Endothelial cell of umbilical vein (primary cell): Measurements from ENCODE around the gene IL12B. TPM values are rescaled to one million over a fixed set of nuclear protein-coding genes. Genes with fewer than 3 reads are reported as not detected.

Experiments
- BruUV-seq: library from RNA; stranded (reverse); fragments of 400-500 nt; replicated peaks from 2 replicates; lab custom pipeline; 2021; lab: Mats Ljungman, UMichigan
- CTCF ChIA-PET: fragments of 300-600, 350-600 bp; sonication (Branson Sonifier 250); formaldehyde crosslinking; loops from one replicate; lab custom pipeline; 2021; ENCODE audit warnings: antibody characterized with exemption, inconsistent platforms; lab: Charles Lee
- POLR2A ChIA-PET: fragments of 300-600, 350-600 bp; sonication (Branson Sonifier 250); formaldehyde crosslinking; loops from one replicate; lab custom pipeline; 2021; ENCODE audit warnings: antibody characterized with exemption, inconsistent platforms; lab: Charles Lee
- DNase-seq: peaks from one replicate; pipeline ENCODE4 v3.0.0-alpha.2; 2011; ENCODE audit warnings: low read depth, low spot score
- FAIRE-seq: peaks from 2 replicates; lab custom pipeline; 2011; peaks lifted over from hg19 to GRCh38; lab: Jason Lieb, UNC
- H2AFZ ChIP-seq: 2 replicates; pipeline ENCODE4 v1.6.0; 2012; ENCODE audit warnings: low read depth, low read length, control low read depth, inconsistent platforms
- H3K27ac ChIP-seq: 2 replicates; pipeline ENCODE4 v1.5.1; 2011; ENCODE audit warnings: low read depth, mild to moderate bottlenecking, control low read depth, low read length, moderate library complexity; ENCODE audit not compliant: insufficient read depth
- H3K27me3 ChIP-seq, 2 experiments: 2 replicates each; pipeline versions ENCODE4 v1.6.0 to v1.6.1; 2011; ENCODE audit warnings: low read length in 2 of 2, mixed read lengths in 1 of 2; ENCODE audit not compliant: control insufficient read depth in 2 of 2, insufficient read depth in 2 of 2
- H3K36me3 ChIP-seq, 2 experiments: 2 replicates in 1 of 2; 3 replicates in 1 of 2; pipeline ENCODE4 v1.5.1; 2011; ENCODE audit warnings: low read length in 2 of 2, mild to moderate bottlenecking in 1 of 2, moderate library complexity in 1 of 2; ENCODE audit not compliant: control insufficient read depth in 2 of 2, insufficient read depth in 2 of 2; ENCODE audit errors: extremely low read depth in 1 of 2
- H3K4me1 ChIP-seq: 3 replicates; pipeline ENCODE4 v1.5.1; 2011; ENCODE audit warnings: mild to moderate bottlenecking, low read length; ENCODE audit not compliant: control insufficient read depth, insufficient read depth; ENCODE audit errors: extremely low read depth
- H3K4me2 ChIP-seq: 2 replicates; pipeline ENCODE4 v1.6.1; 2011; ENCODE audit warnings: low read length, control low read depth, mixed read lengths; ENCODE audit not compliant: insufficient read depth
- H3K4me3 ChIP-seq, 3 experiments: fragments of 200-600 bp in 1 of 3; sonication (generic), shearing (Covaris generic) in 1 of 3; replicated peaks in 1 of 3; 2 replicates each; pipeline ENCODE4 v1.5.1; 2011 to 2016; ENCODE audit warnings: control low read depth in 3 of 3, low read length in 3 of 3, mild to moderate bottlenecking in 2 of 3, inconsistent platforms in 1 of 3, low read depth in 1 of 3, moderate library complexity in 1 of 3; ENCODE audit not compliant: insufficient read depth in 1 of 3
- H3K79me2 ChIP-seq: 2 replicates; pipeline ENCODE4 v1.6.0; 2012; ENCODE audit warnings: low read length, inconsistent platforms; ENCODE audit not compliant: control insufficient read depth, insufficient read depth
- H3K9ac ChIP-seq: replicated peaks from 2 replicates; pipeline ENCODE3; 2011; ENCODE audit warnings: low read length, control low read depth; ENCODE audit not compliant: insufficient read depth; ENCODE audit errors: extremely low read depth
- H3K9me1 ChIP-seq: replicated peaks from 3 replicates; pipeline ENCODE4 v1.6.0; 2011; ENCODE audit warnings: mild to moderate bottlenecking, low read length; ENCODE audit not compliant: control insufficient read depth, insufficient read depth; ENCODE audit errors: extremely low read depth
- H3K9me3 ChIP-seq: replicated peaks from 2 replicates; pipeline ENCODE4 v1.5.1; 2012; ENCODE audit warnings: low read length, inconsistent platforms; ENCODE audit not compliant: control insufficient read depth, insufficient read depth
- H4K20me1 ChIP-seq: replicated peaks from 2 replicates; pipeline ENCODE3; 2011; ENCODE audit warnings: mild to moderate bottlenecking, low read length; ENCODE audit not compliant: control insufficient read depth, insufficient read depth; ENCODE audit errors: extremely low read depth
- CTCF ChIP-seq, 2 donors: IDR thresholded peaks; 1 replicate in 1 of 2; 2 replicates in 1 of 2; pipeline ENCODE4 v1.5.1; 2011; ENCODE audit warnings: low read length in 2 of 2, mild to moderate bottlenecking in 2 of 2, moderate library complexity in 2 of 2, control low read depth in 1 of 2, inconsistent platforms in 1 of 2, low read depth in 1 of 2; ENCODE audit not compliant: insufficient read depth in 1 of 2; ENCODE audit errors: extremely low read depth in 1 of 2
- FOS ChIP-seq: IDR thresholded peaks from 2 replicates; pipeline ENCODE4 v1.6.1; 2011; ENCODE audit warnings: mild to moderate bottlenecking, low read length, moderate library complexity, borderline replicate concordance; ENCODE audit not compliant: insufficient read depth
- JUN ChIP-seq: IDR thresholded peaks from 2 replicates; pipeline ENCODE4 v1.6.1; 2011; ENCODE audit warnings: borderline replicate concordance, low read depth; ENCODE audit not compliant: insufficient read length, insufficient read depth
- MYC ChIP-seq: IDR thresholded peaks from one replicate; pipeline ENCODE4 v1.6.1; 2011; ENCODE audit warnings: mild to moderate bottlenecking, low read depth, low read length
- POLR2AphosphoS5 ChIP-seq: IDR thresholded peaks from 2 replicates; pipeline ENCODE4 v1.6.1; 2012; ENCODE audit warnings: low read depth, mild to moderate bottlenecking, control low read depth, low read length, moderate library complexity; ENCODE audit not compliant: insufficient read depth
- dilution Hi-C: fragments of 300-500 bp; cut with MboI; formaldehyde crosslinking; loops from one replicate; pipeline ENCODE4 v1.15.0; 2019; ENCODE audit warnings: low sequenced_read_pairs; ENCODE audit not compliant: extremely low pct_ligation_motif_present
- intact Hi-C: fragments of 100-400 bp; cut with micrococcal nuclease; formaldehyde crosslinking; loops from one replicate; pipeline ENCODE4 v1.10.0; 2022
- polyA plus RNA-seq, 4 experiments: library from polyadenylated mRNA; depleted of rRNA in 3 of 4; stranded (reverse) in 3 of 4; unstranded in 1 of 4; fragments of >200 nt; gene quantifications; 2 replicates each; pipeline versions ENCODE4 v1.2.1 to v1.2.3, GENCODE V29; 2011 to 2012; ENCODE audit warnings: missing spikeins in 1 of 4
- total RNA-seq: library from RNA; stranded (reverse); gene quantifications from 2 replicates; pipeline ENCODE4 v1.2.3, GENCODE V29; 2021

The IL12B gene
- total and polyA plus RNA-seq, 2 donors (not counting 3 experiments of a cell fraction or from before 2014, with no cell fraction given) = not detected

DNA sequence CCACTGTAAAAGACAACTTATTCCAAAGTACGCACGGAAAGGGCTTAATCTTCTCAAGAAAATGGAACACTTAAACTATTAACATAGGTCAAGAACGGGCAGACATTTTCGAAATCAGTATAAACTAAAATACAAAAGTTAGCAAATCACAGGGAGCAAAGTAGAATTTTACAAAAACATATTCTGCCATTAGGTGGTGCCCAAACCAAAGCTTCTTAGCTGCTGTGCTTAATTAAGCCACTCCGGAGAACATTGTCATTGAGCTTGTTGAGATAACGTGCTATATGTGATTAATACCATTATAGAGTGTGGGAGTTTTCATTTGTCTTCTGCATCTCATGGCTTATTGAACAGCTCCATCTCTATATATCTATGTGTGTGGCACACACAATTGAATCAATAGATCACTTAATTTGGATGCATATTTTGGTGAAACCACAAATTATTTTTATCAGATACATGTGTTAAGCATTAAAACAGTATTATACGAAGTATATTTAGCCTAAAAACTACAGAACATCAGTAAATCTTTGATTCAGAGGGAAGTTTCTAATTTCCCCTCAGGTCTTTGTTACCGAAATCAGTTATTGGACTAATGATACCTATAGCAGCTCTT is 43.8 kb downstream of the IL12B start:
- Histone ChIP-seq H3K79me2 (no peaks in the 10 kb centered on the region), H3K27ac (no peak overlapping the region), H3K4me2 (no peak overlapping the region), H3K9me3 (no peaks in the 10 kb centered on the region), H3K4me3 (no peak overlapping the region), H3K9ac (no peak overlapping the region), H2AFZ (no peak overlapping the region), H4K20me1 (no peaks in the 10 kb centered on the region), H3K27me3 (no peaks in the 10 kb centered on the region), H3K9me1 (no peaks in the 10 kb centered on the region), H3K4me1 (no peaks in the 10 kb centered on the region), H3K36me3 (no peaks in the 10 kb centered on the region)
- POLR2A ChIA-PET = no interaction called here
- intact Hi-C loops = loop anchor here (1.0 to 10.0 kb wide), 3 partner anchors 631 to 1108 kb away; partner anchors contain the start of gene ADRA1B
- TF ChIP-seq CTCF (IDR thresholded peaks at IDR 0.05; ENCODE audit: extremely low read depth in 1 of 2, insufficient read depth in 1 of 2, low read depth in 1 of 2, low read length in 2 of 2) (peak in 1 of 2 donors; percentile 31), FOS (no peak)
- CTCF ChIA-PET = interaction anchor here (0.7 to 5.7 kb wide), 18 partner anchors 9 to 1105 kb away, joined by 3 to 63 read pairs (median 4); partner anchors contain the start of gene ADRA1B
- FAIRE-seq (peak; percentile 37), DNase-seq (peak; percentile 47)
- BruUV-seq = no TSS peak
- dilution Hi-C loops = no loop called here

DNA sequence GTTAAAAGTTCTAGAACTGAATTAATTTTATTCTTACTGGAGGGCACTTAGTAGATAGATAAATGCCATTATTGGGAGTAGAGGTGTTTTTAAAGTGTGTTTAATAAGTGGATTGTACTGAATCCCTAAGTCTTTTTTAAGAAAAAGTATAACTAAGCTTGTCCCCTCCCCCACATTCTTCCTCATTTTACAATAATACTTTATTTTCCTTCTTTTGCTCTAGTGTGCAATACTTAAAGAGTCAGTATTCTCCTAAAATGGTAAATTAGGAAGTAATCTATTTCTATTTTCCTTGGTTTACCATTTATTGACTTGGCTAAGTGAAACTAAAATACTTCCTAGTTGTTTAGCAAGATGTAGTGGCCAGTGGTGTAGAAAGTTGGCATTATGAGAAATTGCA is 55.6 kb downstream of the IL12B start:
- intact Hi-C loops (loop anchor here (5.0 kb wide), 1 partner anchor 117 kb away; no protein-coding TSS in a partner anchor), dilution Hi-C loops (no loop called here)
- no peak overlapping the region for H3K9ac ChIP-seq
- H4K20me1 ChIP-seq = no peaks in the 10 kb centered on the region
- POLR2A ChIA-PET = no interaction called here
- DNase-seq (no peak), FAIRE-seq (no peak)
- H3K27me3 ChIP-seq = no peaks in the 10 kb centered on the region
- no peaks in the 10 kb centered on the region for H3K9me1 ChIP-seq
- no peak overlapping the region for H3K27ac ChIP-seq
- no peak overlapping the region for H3K4me3 ChIP-seq
- no peaks in the 10 kb centered on the region for H3K36me3 ChIP-seq
- no peak overlapping the region for H2AFZ ChIP-seq
- H3K9me3 ChIP-seq = no peaks in the 10 kb centered on the region
- no TSS peak for BruUV-seq
- CTCF ChIA-PET = interaction anchor here (0.9 to 2.9 kb wide), 5 partner anchors 12 to 713 kb away, joined by 3 to 24 read pairs (median 3); no protein-coding TSS in a partner anchor
- H3K4me2 ChIP-seq = no peak overlapping the region
- H3K4me1 ChIP-seq = no peaks in the 10 kb centered on the region
- no peaks in the 10 kb centered on the region for H3K79me2 ChIP-seq
- TF ChIP-seq MYC (no peak), JUN (no peak), CTCF (IDR thresholded peaks at IDR 0.05; ENCODE audit: extremely low read depth in 1 of 2, insufficient read depth in 1 of 2, low read depth in 1 of 2, low read length in 2 of 2) (no peak), FOS (no peak), POLR2AphosphoS5 (no peak)
